OCI-LY1 (cell line): ENCODE results near the gene DENND4B.

Experiments used
- H2AFZ ChIP-seq: fragments of 200-600 bp; sonication (generic), shearing (Covaris generic); 2 replicates; pipeline ENCODE4 v1.6.0; 2014; ENCODE audit warnings: antibody characterized with exemption, mild to moderate bottlenecking, low read length
- H3F3A ChIP-seq: fragments of 200-600 bp; sonication (generic), shearing (Covaris generic); 2 replicates; pipeline ENCODE4 v1.6.0; 2014; ENCODE audit warnings: mild to moderate bottlenecking, antibody characterized with exemption, low read length, moderate library complexity; ENCODE audit not compliant: insufficient read depth
- H3K27ac ChIP-seq: fragments of 200-600 bp; sonication (generic); 2 replicates; pipeline ENCODE4 v1.5.1; 2014; ENCODE audit warnings: low read length, mixed run types, mild to moderate bottlenecking, low read depth; ENCODE audit not compliant: poor library complexity, severe bottlenecking
- H3K27me3 ChIP-seq: fragments of 200-600 bp; sonication (generic); 2 replicates; pipeline ENCODE4 v1.6.0; 2014; ENCODE audit warnings: antibody characterized with exemption, mild to moderate bottlenecking, low read length, moderate library complexity; ENCODE audit not compliant: insufficient read depth
- H3K36me3 ChIP-seq: fragments of 200-600 bp; sonication (generic); 2 replicates; pipeline ENCODE4 v1.6.1; 2014; ENCODE audit warnings: mild to moderate bottlenecking, antibody characterized with exemption, low read length, moderate library complexity, mixed read lengths; ENCODE audit not compliant: insufficient read depth
- H3K4me1 ChIP-seq: fragments of 200-600 bp; sonication (generic); 2 replicates; pipeline ENCODE4 v1.5.1; 2014; ENCODE audit warnings: mild to moderate bottlenecking, low read length, moderate library complexity; ENCODE audit not compliant: insufficient read depth, severe bottlenecking
- H3K4me2 ChIP-seq: fragments of 200-600 bp; sonication (generic), shearing (Covaris generic); 2 replicates; pipeline ENCODE4 v1.6.1; 2014; ENCODE audit warnings: low read length
- H3K4me3 ChIP-seq: fragments of 200-600 bp; sonication (generic); 2 replicates; pipeline ENCODE4 v1.5.1; 2014; ENCODE audit warnings: low read length, low read depth, mild to moderate bottlenecking, mixed read lengths; ENCODE audit not compliant: poor library complexity, severe bottlenecking
- H3K79me2 ChIP-seq: fragments of 200-600 bp; shearing (Covaris generic); 2 replicates; pipeline ENCODE4 v1.6.1; 2016; ENCODE audit warnings: mixed run types, low read length, mixed read lengths; ENCODE audit not compliant: insufficient read depth
- H3K9ac ChIP-seq: fragments of 200-600 bp; sonication (generic), shearing (Covaris generic); 2 replicates; pipeline ENCODE4 v1.6.1; 2014; ENCODE audit warnings: mild to moderate bottlenecking, low read length, mixed read lengths
- H3K9me2 ChIP-seq: fragments of 200-600 bp; sonication (generic), shearing (Covaris generic); 2 replicates; pipeline ENCODE4 v1.6.1; 2014; ENCODE audit warnings: low read depth, mild to moderate bottlenecking, low read length, mixed read lengths
- H3K9me3 ChIP-seq: fragments of 200-600 bp; shearing (Covaris generic); 2 replicates; pipeline ENCODE4 v1.6.1; 2014; ENCODE audit warnings: low read length, mixed read lengths
- H4K20me1 ChIP-seq: fragments of 200-600 bp; sonication (generic), shearing (Covaris generic); 2 replicates; pipeline ENCODE4 v1.6.0; 2016; ENCODE audit warnings: mild to moderate bottlenecking, low read length; ENCODE audit not compliant: insufficient read depth
- EZH2 ChIP-seq: fragments of 200-600 bp; sonication (generic), shearing (Covaris generic); IDR thresholded peaks from 2 replicates; pipeline ENCODE4 v1.8.0; 2017; ENCODE audit warnings: borderline replicate concordance, mixed run types, mild to moderate bottlenecking, antibody characterized with exemption, low read length, moderate library complexity, mixed read lengths
- TF ChIP-seq, protein P1 (sequence below): fragments of 200-600 bp; sonication (generic), shearing (Covaris generic); IDR thresholded peaks from 2 replicates; pipeline ENCODE4 v1.5.1; 2017; ENCODE audit warnings: mild to moderate bottlenecking, antibody characterized with exemption, low read length, moderate library complexity, mixed read lengths

Gene DENND4B

DNA sequence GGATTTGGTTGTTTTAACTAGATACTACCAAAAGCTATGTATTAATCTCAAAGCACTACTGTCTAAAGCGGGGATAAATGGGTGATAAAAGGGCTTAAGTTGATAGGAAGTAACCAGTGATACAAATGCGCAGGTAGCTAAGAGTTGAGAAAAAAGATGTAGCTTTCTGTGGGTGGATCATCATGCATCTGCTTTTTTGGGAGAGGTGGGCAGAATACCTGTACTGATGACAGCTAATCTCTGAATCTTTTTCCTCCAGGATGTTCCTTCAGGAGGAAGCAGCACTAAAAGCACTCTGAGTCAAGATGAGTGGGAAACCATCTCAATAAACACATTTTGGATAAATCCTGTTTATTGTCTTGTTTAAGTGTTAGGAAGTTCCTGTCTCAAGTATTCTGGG lies 45.3 kb upstream of the DENND4B start:
- Histone ChIP-seq H3K9ac (peak overlapping the region; percentile 89), H3K27me3 (no peaks in the 10 kb centered on the region), H3K36me3 (peaks cover 51% of the 10 kb centered on the region), H3K9me2 (no peaks in the 10 kb centered on the region), H3K4me3 (peak overlapping the region; percentile 87), H2AFZ (no peak overlapping the region), H3K9me3 (no peaks in the 10 kb centered on the region), H3K4me1 (peaks cover 35% of the 10 kb centered on the region), H3K79me2 (peaks cover 8% of the 10 kb centered on the region; the same call in 1 of the 2 replicates), H3K27ac (peak overlapping the region; percentile 70), H4K20me1 (no peaks in the 10 kb centered on the region), H3F3A (peaks cover 9% of the 10 kb centered on the region), H3K4me2 (peak overlapping the region; percentile 85)
- TF ChIP-seq EZH2, result no peak
- TF ChIP-seq, protein P1, sequence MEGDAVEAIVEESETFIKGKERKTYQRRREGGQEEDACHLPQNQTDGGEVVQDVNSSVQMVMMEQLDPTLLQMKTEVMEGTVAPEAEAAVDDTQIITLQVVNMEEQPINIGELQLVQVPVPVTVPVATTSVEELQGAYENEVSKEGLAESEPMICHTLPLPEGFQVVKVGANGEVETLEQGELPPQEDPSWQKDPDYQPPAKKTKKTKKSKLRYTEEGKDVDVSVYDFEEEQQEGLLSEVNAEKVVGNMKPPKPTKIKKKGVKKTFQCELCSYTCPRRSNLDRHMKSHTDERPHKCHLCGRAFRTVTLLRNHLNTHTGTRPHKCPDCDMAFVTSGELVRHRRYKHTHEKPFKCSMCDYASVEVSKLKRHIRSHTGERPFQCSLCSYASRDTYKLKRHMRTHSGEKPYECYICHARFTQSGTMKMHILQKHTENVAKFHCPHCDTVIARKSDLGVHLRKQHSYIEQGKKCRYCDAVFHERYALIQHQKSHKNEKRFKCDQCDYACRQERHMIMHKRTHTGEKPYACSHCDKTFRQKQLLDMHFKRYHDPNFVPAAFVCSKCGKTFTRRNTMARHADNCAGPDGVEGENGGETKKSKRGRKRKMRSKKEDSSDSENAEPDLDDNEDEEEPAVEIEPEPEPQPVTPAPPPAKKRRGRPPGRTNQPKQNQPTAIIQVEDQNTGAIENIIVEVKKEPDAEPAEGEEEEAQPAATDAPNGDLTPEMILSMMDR, result no peak

DNA sequence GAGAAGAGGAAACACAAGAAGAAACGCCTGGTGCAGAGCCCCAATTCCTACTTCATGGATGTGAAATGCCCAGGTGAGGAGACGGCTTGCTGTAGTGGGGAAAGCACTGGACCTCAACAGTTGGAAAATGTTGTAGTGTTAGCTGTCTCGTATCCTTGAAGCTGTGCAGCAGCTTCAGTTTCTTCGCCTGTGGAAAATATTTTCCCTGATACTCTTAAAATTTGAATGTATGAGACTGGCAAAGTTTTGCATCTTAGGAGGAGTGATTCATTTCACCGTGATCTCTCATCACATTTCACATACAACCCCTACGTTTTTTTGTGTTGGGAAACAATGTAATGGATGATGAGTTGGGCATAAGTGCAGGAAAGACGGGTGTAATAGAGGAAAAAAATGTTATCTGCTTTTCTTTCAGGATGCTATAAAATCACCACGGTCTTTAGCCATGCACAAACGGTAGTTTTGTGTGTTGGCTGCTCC lies 44.7 kb upstream of the DENND4B start:
- Histone ChIP-seq H4K20me1 (no peaks in the 10 kb centered on the region), H3K4me3 (peak overlapping the region; percentile 87), H3K36me3 (peaks cover 51% of the 10 kb centered on the region), H3K4me2 (peak overlapping the region; percentile 85), H2AFZ (no peak overlapping the region), H3K27me3 (no peaks in the 10 kb centered on the region), H3K9me2 (no peaks in the 10 kb centered on the region), H3K9ac (peak overlapping the region; percentile 89), H3K27ac (peak overlapping the region; percentile 70), H3K4me1 (peaks cover 40% of the 10 kb centered on the region), H3K9me3 (no peaks in the 10 kb centered on the region), H3F3A (peaks cover 9% of the 10 kb centered on the region), H3K79me2 (peaks cover 8% of the 10 kb centered on the region; the same call in 1 of the 2 replicates)
- TF ChIP-seq, protein P1, result no peak
- no peak for TF ChIP-seq EZH2

DNA sequence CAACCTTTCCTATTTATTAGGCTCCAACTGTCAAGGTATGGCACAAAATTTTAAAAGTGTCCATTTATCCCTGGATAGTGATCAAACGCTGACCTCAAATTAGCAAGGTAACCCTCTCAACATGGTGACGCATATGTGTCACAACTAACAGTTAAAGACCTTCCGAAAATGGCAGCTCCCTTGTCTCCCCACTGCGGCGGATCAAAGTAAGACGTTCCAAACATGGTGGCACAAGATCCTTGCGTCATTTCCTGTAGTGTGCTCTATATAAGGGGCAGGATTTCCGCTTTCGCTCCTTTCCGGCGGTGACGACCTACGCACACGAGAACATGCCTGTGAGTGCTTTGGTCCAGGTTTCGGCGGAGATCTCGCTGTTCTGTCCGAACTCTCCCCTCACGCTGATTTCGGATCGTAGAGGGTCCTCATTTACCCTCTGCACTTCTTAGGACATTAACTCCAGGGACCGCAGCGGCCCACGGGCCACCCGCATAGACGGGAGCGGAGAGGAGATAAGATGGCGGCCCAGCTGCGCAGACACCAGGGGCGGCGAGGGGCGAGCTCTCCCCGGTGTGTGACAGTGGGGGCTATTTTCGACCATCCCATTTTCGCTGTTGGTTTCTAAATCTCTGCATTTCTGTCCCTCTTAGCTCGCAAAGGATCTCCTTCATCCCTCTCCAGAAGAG lies 44.1 kb upstream of the DENND4B start, which contains the start of gene RPS27:
RPS27 (plus strand) TSS at position 295 of the 683 bp plus-strand sequence; CDS start at position 330, 35 bp downstream.
- Histone ChIP-seq H3K9me2 (no peaks in the 10 kb centered on the region), H3K27ac (peak within 1 kb of the TSS; percentile 70), H2AFZ (0 out of 2 replicates have a peak within 1 kb of the TSS, but pooled peaks have one; percentile 84), H3K9ac (peak within 1 kb of the TSS; percentile 89), H3K27me3 (no peaks in the 10 kb centered on the region), H3K4me1 (peaks cover 40% of the 10 kb centered on the region), H3K9me3 (no peaks in the 10 kb centered on the region), H3K4me3 (peak within 1 kb of the TSS; percentile 87), H3F3A (peaks cover 9% of the 10 kb centered on the region), H3K79me2 (peaks cover 8% of the 10 kb centered on the region; the same call in 1 of the 2 replicates), H4K20me1 (no peaks in the 10 kb centered on the region), H3K4me2 (peak within 1 kb of the TSS; percentile 85), H3K36me3 (peaks cover 49% of the 10 kb centered on the region)
- TF ChIP-seq, protein P1, result no peak
- no peak for TF ChIP-seq EZH2
